Sciatic nerve (tissue), 2 donors: ENCODE data around the gene CSMD2. TPM values are rescaled to one million over a fixed set of nuclear protein-coding genes. Genes with fewer than 3 reads are reported as not detected.
"Not testable (repeated sequence)": the region's sequence is repeated elsewhere in the genome, so short reads cannot be mapped to it uniquely, and the experiment has no call there.

Experiments
- ATAC-seq: fragments of 200-7000 bp; cut with Tn5 transposase; one replicate; pipeline ENCODE4 v1.9.1; 2020; ENCODE audit warnings: mild to moderate bottlenecking, moderate library complexity
- DNase-seq: peaks from one replicate; pipeline ENCODE4 v3.0.0-alpha.2; 2020; ENCODE audit warnings: low spot score
- intact Hi-C: fragments of 100-400 bp; cut with DNase I; formaldehyde crosslinking; loops from one replicate; pipeline ENCODE4 v1.14.2; 2022
- total RNA-seq: library from RNA; stranded (reverse); fragmentation: NEBNext Ultra II Directional; extraction: Animal tissue kit (Norgen Biotek cat#: 25700); gene quantifications from one replicate; pipeline ENCODE4 v1.2.1, GENCODE V29; 2021
- donor health status: DM: no; HTN: no; CAD: no.
- donor health status: DM: no; HTN: no; CAD: no.

CSMD2 gene
- total RNA-seq, result 1.5 TPM

GRCh38 chr1:34164771-34165391, at the start of gene CSMD2:
Gene CSMD2, minus strand, starts transcription at chr1:34165230. Its CDS starts 133 bp downstream, at chr1:34165097.
- peak; percentile 60 for ATAC-seq
- DNase-seq, result peak; percentile 69

GRCh38 chr1:34213956-34214355, 48.9 kb upstream of the CSMD2 start:
- intact Hi-C loops, result no loop called here
- ATAC-seq (no peak), DNase-seq (no peak)

More at GRCh38 chr1:34164771-34165391, at the start of gene CSMD2:
- intact Hi-C loops, result loop anchor here (10.0 kb wide), 1 partner anchor 430 kb away; no protein-coding TSS in a partner anchor

- intact Hi-C loops, result no loop called here
- DNase-seq (no peak), ATAC-seq (no peak)
These were observed 47.6 kb upstream of the CSMD2 start for GRCh38 chr1:34212673-34213072.

- intact Hi-C loops, result no loop called here
- ATAC-seq, result no peak
- DNase-seq, result no peak
These were observed 34.9 kb upstream of the CSMD2 start for GRCh38 chr1:34199927-34200326.

GRCh38 chr1:34192621-34193020, 27.6 kb upstream of the CSMD2 start:
- intact Hi-C loops, result no loop called here
- DNase-seq, result no peak
- no peak for ATAC-seq

GRCh38 chr1:34190692-34191091, 25.7 kb upstream of the CSMD2 start:
- no peak for ATAC-seq
- no peak for DNase-seq
- intact Hi-C loops, result no loop called here

- intact Hi-C loops, result no loop called here
- DNase-seq (no peak), ATAC-seq (no peak)
These were observed 24.0 kb upstream of the CSMD2 start for GRCh38 chr1:34188985-34189384.

GRCh38 chr1:34188418-34188817, 23.4 kb upstream of the CSMD2 start:
- ATAC-seq, result no peak
- DNase-seq, result no peak
- intact Hi-C loops, result no loop called here

GRCh38 chr1:34186741-34187494, 21.9 kb upstream of the CSMD2 start:
- no peak for ATAC-seq

GRCh38 chr1:34183381-34183780, 18.4 kb upstream of the CSMD2 start:
- intact Hi-C loops, ATAC-seq, DNase-seq: not testable (repeated sequence)

More at GRCh38 chr1:34186741-34187494, 21.9 kb upstream of the CSMD2 start:
- no peak for DNase-seq
- intact Hi-C loops, result no loop called here

- intact Hi-C loops, result no loop called here
- no peak for DNase-seq
- ATAC-seq, result no peak
These were observed 13.0 kb upstream of the CSMD2 start for GRCh38 chr1:34178072-34178471.

- DNase-seq, result no peak
- ATAC-seq, result no peak
- intact Hi-C loops, result no loop called here
These were observed 12.0 kb upstream of the CSMD2 start, which contains the start of gene C1orf94 for GRCh38 chr1:34176830-34177603. Gene C1orf94, plus strand, starts transcription at chr1:34176907. Its CDS starts 883 bp downstream, at chr1:34177790.

GRCh38 chr1:34175744-34176143, 10.7 kb upstream of the CSMD2 start:
- DNase-seq (no peak), ATAC-seq (no peak)
- intact Hi-C loops, result no loop called here

- intact Hi-C loops, result loop anchor here (10.0 kb wide), 1 partner anchor 433 kb away; no protein-coding TSS in a partner anchor
- ATAC-seq, result no peak
- DNase-seq, result no peak
These were observed 2.4 kb upstream of the CSMD2 start for GRCh38 chr1:34167389-34167788.

GRCh38 chr1:34166625-34167361, 1.8 kb upstream of the CSMD2 start:
- intact Hi-C loops, result loop anchor here (10.0 kb wide), 1 partner anchor 432 kb away; no protein-coding TSS in a partner anchor
- ATAC-seq, result peak; percentile 62
- DNase-seq, result peak; percentile 63

GRCh38 chr1:34166191-34166624, 1.2 kb upstream of the CSMD2 start:
- intact Hi-C loops, result loop anchor here (10.0 kb wide), 1 partner anchor 431 kb away; no protein-coding TSS in a partner anchor
- ATAC-seq (peak; percentile 5), DNase-seq (peak; percentile 61)

- ATAC-seq (no peak), DNase-seq (no peak)
- intact Hi-C loops, result loop anchor here (10.0 kb wide), 1 partner anchor 431 kb away; no protein-coding TSS in a partner anchor
These were observed 442 bp upstream of the CSMD2 start for GRCh38 chr1:34165422-34165921.
